Small intestine (tissue), 7 donors: ENCODE measurements around the gene KIRREL1. TPM values are rescaled to one million over a fixed set of nuclear protein-coding genes. Genes with fewer than 3 reads are reported as not detected.

Source experiments
- DNase-seq, 2 donors: peaks; one replicate each; pipeline versions ENCODE4 v3.0.0 to v3.0.0-alpha.2; 2013
- FAIRE-seq: peaks from 2 replicates; lab custom pipeline; 2012; peaks lifted over from hg19 to GRCh38; lab: Jason Lieb, UNC
- H3K27ac ChIP-seq, 3 donors: one replicate each; pipeline ENCODE4 v1.5.1; 2013; ENCODE audit warnings: low read length in 2 of 3, mild to moderate bottlenecking in 2 of 3, control low read depth in 1 of 3, inconsistent platforms in 1 of 3, low read depth in 1 of 3, moderate library complexity in 1 of 3
- H3K27me3 ChIP-seq, 3 donors: one replicate each; pipeline ENCODE4 v1.6.1; 2013; ENCODE audit warnings: low read length in 3 of 3, inconsistent platforms in 1 of 3; ENCODE audit not compliant: control insufficient read depth in 3 of 3, insufficient read depth in 3 of 3
- H3K36me3 ChIP-seq, 3 donors: one replicate each; pipeline ENCODE4 v1.6.1; 2013; ENCODE audit warnings: low read length in 3 of 3, inconsistent platforms in 1 of 3, low read depth in 1 of 3, mild to moderate bottlenecking in 1 of 3, moderate library complexity in 1 of 3; ENCODE audit not compliant: control insufficient read depth in 3 of 3, insufficient read depth in 2 of 3
- H3K4me1 ChIP-seq, 3 donors: one replicate each; pipeline ENCODE4 v1.6.1; 2013; ENCODE audit warnings: low read length in 2 of 3, inconsistent platforms in 1 of 3, low read depth in 1 of 3, mild to moderate bottlenecking in 1 of 3, moderate library complexity in 1 of 3; ENCODE audit not compliant: control insufficient read depth in 3 of 3, insufficient read depth in 2 of 3
- H3K4me3 ChIP-seq, 3 donors: one replicate each; pipeline ENCODE4 v1.5.1; 2013; ENCODE audit warnings: low read length in 3 of 3, control low read depth in 1 of 3, inconsistent platforms in 1 of 3, low read depth in 1 of 3, mild to moderate bottlenecking in 1 of 3, moderate library complexity in 1 of 3
- H3K9me3 ChIP-seq, 2 donors: one replicate each; pipeline ENCODE4 v1.6.1; 2013; ENCODE audit warnings: low read depth in 1 of 2, low read length in 1 of 2; ENCODE audit not compliant: control insufficient read depth in 2 of 2, insufficient read depth in 1 of 2
- WGBS, 3 donors: extraction: QIAGEN DNeasy Blood & Tissue Kit; methylation state at CpG; one replicate each; pipeline ENCODE4 v1.1.7; 2013; 5-methylcytosine and 5-hydroxymethylcytosine counted together
- polyA plus RNA-seq, 4 donors: library from polyadenylated mRNA; stranded (reverse) in 3 of 4; unstranded in 1 of 4; fragments of 200-250 nt in 3 of 4; fragments of 120-200 nt in 1 of 4; gene quantifications; one replicate each; pipeline versions ENCODE4 v1.2.1 to v1.2.3, GENCODE V29; 2013
- donor health status: healthy with polysubstance abuse.
- donor health status: control.
- donor health status: control.
- donor health status: Bipolar disorder and iron deficiency.
- donor health status: healthy.

Gene KIRREL1
- polyA plus RNA-seq, 4 donors: 0.22 to 15.3 (median 4.9) TPM

DNA sequence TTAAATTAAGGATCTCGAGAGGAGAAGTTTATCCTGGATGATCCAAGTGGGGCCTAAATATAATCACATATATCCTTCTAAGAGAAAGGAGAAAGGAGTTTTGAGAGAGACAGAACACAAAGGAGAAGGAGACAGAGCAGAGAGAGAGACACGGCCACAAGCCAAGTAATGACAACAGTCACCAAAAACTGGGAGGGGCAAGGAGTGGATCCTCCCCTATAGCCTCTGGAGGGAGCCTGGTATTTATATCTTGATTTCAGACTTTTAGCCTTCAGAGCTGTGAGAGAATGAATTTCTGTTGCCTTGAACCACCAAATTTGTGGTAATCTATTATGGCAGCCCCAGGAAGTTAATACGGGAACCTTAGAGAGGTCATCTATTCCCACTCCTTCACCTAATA, 137.8 kb downstream of the KIRREL1 start:
- no peaks in the 10 kb centered on the region for H3K36me3 ChIP-seq
- H3K27me3 ChIP-seq: no peaks in the 10 kb centered on the region
- 80 to 87% (median 87%) methylated on average over 3 of the region's 3 CpGs for WGBS, 3 donors
- H3K4me3 ChIP-seq: no peak overlapping the region
- DNase-seq (no peak), FAIRE-seq (no peak)
- no peaks in the 10 kb centered on the region for H3K4me1 ChIP-seq
- no peaks in the 10 kb centered on the region for H3K9me3 ChIP-seq
- H3K27ac ChIP-seq: no peak overlapping the region

DNA sequence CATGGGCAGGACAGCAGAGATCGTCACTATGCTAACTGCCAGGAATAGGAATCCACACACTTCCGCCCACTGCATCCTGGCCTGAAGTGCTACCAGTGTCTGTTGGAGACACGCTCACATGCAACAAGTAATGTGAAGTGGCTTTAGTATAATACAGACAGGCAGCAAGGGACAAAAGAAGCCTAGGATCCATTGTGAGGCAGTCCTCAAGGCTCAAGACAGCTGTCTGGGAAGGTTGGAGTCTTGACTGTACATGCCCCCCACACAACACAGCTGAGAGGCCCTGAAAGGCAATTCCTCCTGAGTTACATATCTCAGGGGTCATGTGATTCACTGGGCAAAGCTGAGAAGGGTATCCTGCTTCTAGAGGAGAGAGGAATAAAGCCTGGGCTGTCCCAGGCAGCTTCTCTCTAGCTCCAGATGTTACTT, 147.3 kb downstream of the KIRREL1 start:
- DNase-seq: peak in 1 of 2 donors; percentile 10
- H3K9me3 ChIP-seq: no peaks in the 10 kb centered on the region
- H3K27ac ChIP-seq: no peak overlapping the region
- no peaks in the 10 kb centered on the region for H3K27me3 ChIP-seq
- H3K4me1 ChIP-seq: no peaks in the 10 kb centered on the region
- no peak overlapping the region for H3K4me3 ChIP-seq
- whole genome bisulfite sequencing, 3 donors: 81 to 97% (median 93%) methylated on average over 3 of the region's 3 CpGs
- H3K36me3 ChIP-seq: no peaks in the 10 kb centered on the region
- no peak for FAIRE-seq

DNA sequence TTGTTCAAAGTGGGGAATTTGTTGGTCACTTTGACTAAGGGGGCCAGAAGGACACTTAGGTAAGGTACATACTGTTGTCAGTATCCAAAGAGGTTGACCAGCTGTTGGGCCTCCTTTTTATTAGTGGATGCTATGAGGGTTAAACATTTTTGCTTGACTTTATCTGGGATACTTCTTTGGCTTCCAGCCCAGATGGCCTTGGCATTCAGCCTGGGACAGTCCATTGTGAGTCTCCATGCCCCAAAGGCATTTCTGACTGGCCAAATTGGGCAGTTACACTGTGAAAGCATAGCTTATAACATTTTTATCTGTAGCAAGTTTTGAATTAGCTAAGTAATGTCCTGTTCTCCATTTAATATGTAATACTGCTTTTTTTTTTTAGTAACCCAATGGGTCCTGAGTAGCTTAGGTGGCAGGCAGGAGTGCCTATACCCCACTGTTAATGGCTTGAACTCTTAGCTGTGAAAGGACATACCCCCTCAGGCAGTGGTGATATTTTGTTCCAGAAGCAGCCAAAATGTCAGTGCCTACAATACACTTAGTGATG, 151.8 kb downstream of the KIRREL1 start:
- DNase-seq: no peak
- H3K4me3 ChIP-seq: no peak overlapping the region
- H3K9me3 ChIP-seq: no peaks in the 10 kb centered on the region
- no peak for FAIRE-seq
- H3K27ac ChIP-seq: no peak overlapping the region
- H3K27me3 ChIP-seq: no peaks in the 10 kb centered on the region
- H3K4me1 ChIP-seq: no peaks in the 10 kb centered on the region
- H3K36me3 ChIP-seq: no peaks in the 10 kb centered on the region

DNA sequence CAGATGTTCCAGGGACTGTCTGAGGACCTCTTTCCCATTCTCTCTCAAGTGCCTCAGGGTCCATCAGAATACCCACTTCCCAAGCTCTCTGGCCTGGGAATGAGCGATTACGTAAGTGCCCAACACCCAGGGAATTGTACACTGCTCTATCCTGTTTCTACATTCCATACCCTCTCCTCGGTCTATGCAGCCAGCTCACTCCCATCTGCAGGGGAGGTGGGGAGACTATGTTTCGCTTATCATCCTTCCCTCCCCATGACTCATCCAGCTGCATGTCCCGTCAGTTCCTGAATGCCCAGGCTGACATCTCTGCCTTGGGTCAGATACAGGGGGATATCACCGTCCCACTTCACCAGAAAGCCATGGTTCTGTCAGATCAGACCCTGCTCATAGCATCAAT, 152.7 kb downstream of the KIRREL1 start:
- DNase-seq (no peak), FAIRE-seq (no peak)
- Histone ChIP-seq H3K36me3 (no peaks in the 10 kb centered on the region), H3K4me1 (peaks cover 0 to 2% (median 0%) of the 10 kb centered on the region in 3 donors), H3K9me3 (no peaks in the 10 kb centered on the region), H3K27ac (peak overlapping the region in 1 of 3 donors; percentile 17), H3K27me3 (no peaks in the 10 kb centered on the region), H3K4me3 (no peak overlapping the region)
- WGBS, 3 donors: 79 to 85% (median 83%) methylated on average over 6 of the region's 6 CpGs

DNA sequence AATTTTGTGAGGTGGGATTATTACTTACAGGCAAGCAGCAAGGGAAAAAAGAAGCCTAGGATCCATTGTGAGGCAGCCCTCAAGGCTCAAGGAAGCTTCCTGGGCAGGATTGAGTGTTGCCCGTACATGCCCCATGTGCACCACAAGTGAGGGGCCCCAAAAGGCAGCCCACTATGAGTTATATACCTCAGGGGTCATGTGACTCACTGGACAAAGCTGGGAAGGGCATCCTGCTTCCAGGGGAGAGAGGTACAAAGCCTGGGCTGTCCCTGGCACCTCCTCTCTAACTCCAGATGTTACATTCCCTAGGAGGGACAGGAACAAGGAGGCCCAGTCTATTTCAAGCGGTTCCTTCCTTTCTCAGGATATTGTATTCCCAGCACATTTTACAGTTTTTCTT, 153.3 kb downstream of the KIRREL1 start:
- peaks cover 0 to 2% (median 0%) of the 10 kb centered on the region in 3 donors for H3K4me1 ChIP-seq
- no peaks in the 10 kb centered on the region for H3K9me3 ChIP-seq
- no peaks in the 10 kb centered on the region for H3K27me3 ChIP-seq
- no peaks in the 10 kb centered on the region for H3K36me3 ChIP-seq
- no peak for DNase-seq
- WGBS, 3 donors: 83 to 94% (median 88%) methylated on average over 2 of the region's 2 CpGs
- FAIRE-seq: no peak
- no peak overlapping the region for H3K4me3 ChIP-seq
- no peak overlapping the region for H3K27ac ChIP-seq

DNA sequence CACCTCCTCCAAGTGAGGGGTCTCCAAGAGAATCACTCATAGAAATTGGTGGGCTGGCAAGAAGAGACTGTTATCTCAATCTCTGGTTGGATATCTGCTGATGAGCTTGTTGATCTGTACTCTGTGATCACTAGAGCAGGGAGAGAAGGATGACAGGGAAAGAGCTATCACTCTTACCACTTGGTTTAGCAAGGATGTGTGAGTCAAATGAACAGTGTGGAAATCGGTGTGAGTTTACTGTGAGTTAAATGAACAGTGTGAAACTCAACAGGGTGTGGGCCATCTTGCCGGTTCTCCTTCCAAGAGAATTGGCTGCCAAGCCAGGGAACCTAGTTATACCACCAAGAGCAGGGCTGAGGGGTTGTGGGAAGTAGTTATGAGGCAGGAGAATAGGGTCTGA, 154.0 kb downstream of the KIRREL1 start:
- FAIRE-seq (no peak), DNase-seq (no peak)
- Histone ChIP-seq H3K27me3 (no peaks in the 10 kb centered on the region), H3K36me3 (no peaks in the 10 kb centered on the region), H3K9me3 (no peaks in the 10 kb centered on the region), H3K27ac (peak overlapping the region in 1 of 3 donors; percentile 18), H3K4me1 (peaks cover 0 to 2% (median 0%) of the 10 kb centered on the region in 3 donors), H3K4me3 (no peak overlapping the region)
- 46 to 76% (median 73%) methylated on average over 2 of the region's 2 CpGs for WGBS, 3 donors

DNA sequence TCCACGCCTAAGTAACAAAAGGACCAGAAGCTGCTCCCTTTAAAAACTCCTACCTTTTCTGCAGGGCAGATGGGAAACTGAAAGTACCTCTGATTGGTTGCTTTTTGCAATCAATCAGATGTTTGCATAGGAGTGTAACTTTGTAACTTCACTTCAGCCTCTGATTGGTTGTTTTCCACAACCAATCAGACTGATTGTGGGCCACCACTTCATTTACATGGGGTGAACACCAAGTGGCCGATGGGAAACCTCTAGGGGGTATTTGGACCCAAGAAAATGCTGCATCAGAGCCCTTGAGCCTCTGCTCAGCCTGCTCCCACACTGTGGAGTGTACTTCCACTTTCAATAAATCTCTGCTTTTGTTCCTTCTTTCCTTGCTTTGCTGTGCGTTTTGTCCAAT, 154.4 kb downstream of the KIRREL1 start:
- no peaks in the 10 kb centered on the region for H3K36me3 ChIP-seq
- peak overlapping the region in 1 of 3 donors; percentile 18 for H3K27ac ChIP-seq
- no peak overlapping the region for H3K4me3 ChIP-seq
- 74 to 85% (median 78%) methylated on average over 3 of the region's 3 CpGs for WGBS, 3 donors
- FAIRE-seq: no peak
- H3K9me3 ChIP-seq: no peaks in the 10 kb centered on the region
- no peaks in the 10 kb centered on the region for H3K27me3 ChIP-seq
- peaks cover 0 to 2% (median 0%) of the 10 kb centered on the region in 3 donors for H3K4me1 ChIP-seq
- DNase-seq: no peak

DNA sequence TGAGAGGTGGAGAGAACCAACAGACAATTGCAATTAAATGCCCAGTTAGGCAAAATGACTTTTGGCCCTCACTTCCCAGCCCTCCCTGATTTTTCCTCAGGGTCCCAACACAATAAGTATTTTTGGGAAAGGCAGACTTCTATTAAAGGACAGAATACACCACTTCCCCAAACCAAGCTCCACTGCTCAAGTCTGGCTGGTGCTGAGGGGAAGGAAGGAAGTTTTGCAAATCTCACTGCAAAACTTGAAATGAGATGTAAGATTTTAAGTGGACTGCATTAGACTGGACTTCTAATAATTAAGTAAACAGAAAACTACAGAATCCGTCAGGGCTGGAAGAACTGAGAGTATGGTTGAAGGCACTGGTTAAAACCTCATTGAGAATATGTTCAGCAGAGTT, 155.0 kb downstream of the KIRREL1 start:
- FAIRE-seq: no peak
- Histone ChIP-seq H3K27me3 (no peaks in the 10 kb centered on the region), H3K9me3 (no peaks in the 10 kb centered on the region), H3K4me1 (peaks cover 0 to 2% (median 0%) of the 10 kb centered on the region in 3 donors), H3K27ac (peak overlapping the region in 1 of 3 donors; percentile 11), H3K4me3 (no peak overlapping the region), H3K36me3 (no peaks in the 10 kb centered on the region)
- DNase-seq: no peak
- 65 to 86% (median 79%) methylated on average over 1 of the region's 1 CpG for WGBS, 3 donors

DNA sequence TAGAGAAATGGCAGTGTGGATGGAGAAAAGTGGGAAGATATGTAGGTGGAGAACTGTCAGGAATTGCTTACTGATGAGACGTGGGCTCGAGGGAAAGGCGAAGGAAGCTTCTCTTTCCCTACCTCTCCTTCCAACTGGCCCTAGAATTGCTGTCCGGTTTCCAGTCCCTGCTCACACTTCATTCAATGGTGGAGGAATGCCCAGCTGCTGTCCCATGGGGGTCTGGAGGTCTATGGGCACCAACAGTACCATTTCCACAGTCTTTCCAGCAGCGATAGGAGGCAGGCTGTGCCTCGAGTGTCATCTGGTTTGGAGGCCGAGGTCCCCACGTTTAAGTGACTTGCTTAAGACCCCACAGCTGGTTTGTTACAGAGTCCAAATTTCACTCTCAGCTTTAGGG, 155.7 kb downstream of the KIRREL1 start:
- FAIRE-seq (no peak), DNase-seq (no peak)

More for the DNA sequence above, 155.7 kb downstream of the KIRREL1 start:
- Histone ChIP-seq H3K9me3 (no peaks in the 10 kb centered on the region), H3K4me1 (peaks cover 0 to 2% (median 0%) of the 10 kb centered on the region in 3 donors), H3K27ac (peak overlapping the region in 1 of 3 donors; percentile 81), H3K27me3 (no peaks in the 10 kb centered on the region), H3K4me3 (peak overlapping the region in 1 of 3 donors; percentile 31), H3K36me3 (no peaks in the 10 kb centered on the region)
- WGBS, 3 donors: 43 to 51% (median 50%) methylated on average over 8 of the region's 8 CpGs
